Neuronal stem cell (in vitro differentiated cells): ENCODE results near the gene PNPLA2.

ENCODE experiments used
- DNase-seq: peaks from one replicate; pipeline ENCODE4 v3.0.0-alpha.2; 2013; ENCODE audit warnings: low spot score
- H2AFZ ChIP-seq: one replicate; pipeline ENCODE4 v1.6.1; 2013; ENCODE audit warnings: mild to moderate bottlenecking, low read length, inconsistent platforms
- H2AK5ac ChIP-seq: 2 replicates; pipeline ENCODE4 v1.6.1; 2013; ENCODE audit warnings: low read depth, mild to moderate bottlenecking, inconsistent platforms, low read length, moderate library complexity, mixed read lengths
- H2BK120ac ChIP-seq: 2 replicates; pipeline ENCODE4 v1.6.1; 2013; ENCODE audit warnings: low read depth, mild to moderate bottlenecking, inconsistent platforms, low read length, moderate library complexity, mixed read lengths
- H2BK12ac ChIP-seq: one replicate; pipeline ENCODE4 v1.6.1; 2013; ENCODE audit warnings: low read length, inconsistent platforms
- H2BK15ac ChIP-seq: 2 replicates; pipeline ENCODE4 v1.6.1; 2013; ENCODE audit warnings: mild to moderate bottlenecking, low read length, inconsistent platforms, mixed read lengths
- H2BK5ac ChIP-seq: one replicate; pipeline ENCODE4 v1.6.1; 2013; ENCODE audit warnings: inconsistent platforms, mild to moderate bottlenecking, low read length, moderate library complexity
- H3K14ac ChIP-seq: one replicate; pipeline ENCODE4 v1.6.1; 2013; ENCODE audit warnings: low read length, inconsistent platforms
- H3K18ac ChIP-seq: 2 replicates; pipeline ENCODE4 v1.6.1; 2013; ENCODE audit warnings: low read length, inconsistent platforms
- H3K23ac ChIP-seq: 2 replicates; pipeline ENCODE4 v1.6.1; 2013; ENCODE audit warnings: low read depth, mild to moderate bottlenecking, mixed read lengths, low read length, inconsistent platforms; ENCODE audit not compliant: poor library complexity
- H3K27ac ChIP-seq: replicated peaks from 3 replicates; pipeline ENCODE4 v1.5.1; 2013; ENCODE audit warnings: low read length, inconsistent platforms
- H3K27me3 ChIP-seq, 3 experiments: 2 replicates each; pipeline ENCODE4 v1.6.1; 2013; ENCODE audit warnings: low read length in 3 of 3, mild to moderate bottlenecking in 2 of 3, inconsistent platforms in 1 of 3, low read depth in 1 of 3, mixed read lengths in 1 of 3, moderate library complexity in 1 of 3; ENCODE audit not compliant: control insufficient read depth in 3 of 3, insufficient read depth in 3 of 3
- H3K36me3 ChIP-seq, 2 donors: replicated peaks in 1 of 2; 2 replicates each; pipeline ENCODE4 v1.6.1; 2013; ENCODE audit warnings: low read length in 2 of 2; ENCODE audit not compliant: control insufficient read depth in 2 of 2, insufficient read depth in 2 of 2
- H3K4ac ChIP-seq: 2 replicates; pipeline ENCODE4 v1.6.1; 2013; ENCODE audit warnings: inconsistent platforms, mild to moderate bottlenecking, low read length, moderate library complexity
- H3K4me1 ChIP-seq, 2 donors: 1 replicate in 1 of 2; 2 replicates in 1 of 2; pipeline ENCODE4 v1.6.1; 2013; ENCODE audit warnings: low read length in 2 of 2, low read depth in 1 of 2; ENCODE audit not compliant: control insufficient read depth in 2 of 2, insufficient read depth in 1 of 2
- H3K4me2 ChIP-seq: one replicate; pipeline ENCODE4 v1.6.1; 2013; ENCODE audit warnings: mild to moderate bottlenecking, low read length, inconsistent platforms; ENCODE audit not compliant: insufficient read depth, poor library complexity, severe bottlenecking
- H3K4me3 ChIP-seq, 2 donors: 2 replicates each; pipeline ENCODE4 v1.5.1; 2013; ENCODE audit warnings: low read length in 2 of 2, mild to moderate bottlenecking in 2 of 2, inconsistent platforms in 1 of 2, moderate library complexity in 1 of 2
- H3K79me1 ChIP-seq: one replicate; pipeline ENCODE4 v1.6.1; 2013; ENCODE audit warnings: low read depth, mild to moderate bottlenecking, inconsistent platforms, low read length, moderate library complexity
- H3K9ac ChIP-seq: one replicate; pipeline ENCODE4 v1.6.1; 2013; ENCODE audit warnings: mild to moderate bottlenecking, low read depth, low read length, inconsistent platforms; ENCODE audit not compliant: poor library complexity
- H3K9me3 ChIP-seq, 2 donors: replicated peaks in 1 of 2; 2 replicates each; pipeline versions ENCODE3 to v1.6.1; 2013; ENCODE audit warnings: low read length in 2 of 2, mild to moderate bottlenecking in 2 of 2, inconsistent platforms in 1 of 2, low read depth in 1 of 2, mixed read lengths in 1 of 2, moderate library complexity in 1 of 2; ENCODE audit not compliant: control insufficient read depth in 2 of 2, insufficient read depth in 1 of 2
- H4K8ac ChIP-seq: one replicate; pipeline ENCODE4 v1.6.1; 2013; ENCODE audit warnings: low read depth, mild to moderate bottlenecking, inconsistent platforms, low read length, moderate library complexity
- H4K91ac ChIP-seq: one replicate; pipeline ENCODE4 v1.6.1; 2013; ENCODE audit warnings: low read length, low read depth, mild to moderate bottlenecking, inconsistent platforms; ENCODE audit not compliant: poor library complexity
- WGBS, 2 donors: extraction: QIAGEN DNeasy Blood & Tissue Kit; methylation state at CpG; one replicate each; pipeline ENCODE4 v1.1.7; 2013; ENCODE audit warnings: missing lambda C conversion rate in 2 of 2, mixed read lengths in 1 of 2; ENCODE audit not compliant: insufficient read length in 2 of 2, insufficient replicate concordance in 1 of 2; ENCODE audit errors: extremely low coverage in 2 of 2; 5-methylcytosine and 5-hydroxymethylcytosine counted together

PNPLA2 gene

DNA sequence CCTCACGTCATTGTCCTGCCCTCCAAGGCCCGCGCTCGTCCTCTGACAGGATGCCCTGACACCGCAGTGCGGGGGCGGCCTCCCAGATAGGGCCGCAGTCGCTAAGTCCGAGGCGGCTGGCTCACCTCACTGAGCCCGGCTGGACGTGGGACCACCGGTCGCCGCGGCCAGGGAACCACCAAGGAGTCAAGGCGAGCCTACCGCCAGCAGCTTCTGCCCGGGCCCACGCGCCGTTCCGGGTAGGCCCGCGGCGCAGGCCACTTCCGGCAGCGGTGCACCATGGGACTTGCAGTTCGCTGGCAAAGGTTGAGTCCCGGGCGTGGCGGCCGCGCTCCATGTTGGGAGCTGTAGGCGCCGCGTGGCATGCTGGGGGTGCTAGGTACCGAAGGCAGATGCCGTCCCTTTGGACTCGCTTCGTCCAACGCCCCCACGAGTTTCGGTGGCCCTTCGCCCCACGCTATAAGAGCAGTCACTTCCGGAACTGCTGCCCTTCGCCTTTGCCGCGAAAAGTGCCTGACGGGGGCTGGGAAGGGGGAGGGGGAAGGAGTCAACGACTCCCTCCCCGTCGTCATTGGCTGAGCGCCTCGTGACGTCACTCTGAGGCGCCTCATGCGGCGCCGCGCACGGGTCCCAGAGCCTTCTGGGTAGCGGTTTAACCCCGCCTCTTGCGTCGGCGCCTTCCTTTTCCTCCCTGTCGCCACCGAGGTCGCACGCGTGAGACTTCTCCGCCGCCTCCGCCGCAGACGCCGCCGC, 9.3 kb upstream of the PNPLA2 start, which contains the start of gene RPLP2:
RPLP2 (plus strand) TSS at position 681 of the 753 bp plus-strand sequence. CDS start 268 bp downstream, outside the sequence.
- DNase-seq: peak; percentile 97
- H4K8ac ChIP-seq: no peak within 1 kb of the TSS
- peak within 1 kb of the TSS; percentile 90 for H3K14ac ChIP-seq
- H3K4me1 ChIP-seq: peaks cover 13 to 25% of the 10 kb centered on the region in 2 donors
- H3K36me3 ChIP-seq: peaks cover 29 to 33% of the 10 kb centered on the region in 2 donors
- no CpG with 5 or more reads among the region's 81 CpGs for WGBS, 2 donors
- peak within 1 kb of the TSS; percentile 74 for H4K91ac ChIP-seq
- H2BK12ac ChIP-seq: peak within 1 kb of the TSS; percentile 66
- no peaks in the 10 kb centered on the region for H3K9me3 ChIP-seq
- peak within 1 kb of the TSS; percentile 96 for H3K4me2 ChIP-seq
- peak within 1 kb of the TSS; percentile 19 for H2BK15ac ChIP-seq
- H2AK5ac ChIP-seq: peak within 1 kb of the TSS; percentile 95
- peak within 1 kb of the TSS; percentile 100 for H3K23ac ChIP-seq
- no peaks in the 10 kb centered on the region for H3K27me3 ChIP-seq
- H2BK5ac ChIP-seq: peak within 1 kb of the TSS; percentile 89
- peaks cover 19% of the 10 kb centered on the region for H3K79me1 ChIP-seq
- peak within 1 kb of the TSS; percentile 82 to 89 for H3K4me3 ChIP-seq
- peak within 1 kb of the TSS; percentile 99 for H3K18ac ChIP-seq
- no peak within 1 kb of the TSS for H3K4ac ChIP-seq
- H2AFZ ChIP-seq: peak within 1 kb of the TSS; percentile 99
- peak within 1 kb of the TSS; percentile 99 for H3K9ac ChIP-seq
- peak within 1 kb of the TSS; percentile 90 for H3K27ac ChIP-seq
- peak within 1 kb of the TSS; percentile 69 for H2BK120ac ChIP-seq

DNA sequence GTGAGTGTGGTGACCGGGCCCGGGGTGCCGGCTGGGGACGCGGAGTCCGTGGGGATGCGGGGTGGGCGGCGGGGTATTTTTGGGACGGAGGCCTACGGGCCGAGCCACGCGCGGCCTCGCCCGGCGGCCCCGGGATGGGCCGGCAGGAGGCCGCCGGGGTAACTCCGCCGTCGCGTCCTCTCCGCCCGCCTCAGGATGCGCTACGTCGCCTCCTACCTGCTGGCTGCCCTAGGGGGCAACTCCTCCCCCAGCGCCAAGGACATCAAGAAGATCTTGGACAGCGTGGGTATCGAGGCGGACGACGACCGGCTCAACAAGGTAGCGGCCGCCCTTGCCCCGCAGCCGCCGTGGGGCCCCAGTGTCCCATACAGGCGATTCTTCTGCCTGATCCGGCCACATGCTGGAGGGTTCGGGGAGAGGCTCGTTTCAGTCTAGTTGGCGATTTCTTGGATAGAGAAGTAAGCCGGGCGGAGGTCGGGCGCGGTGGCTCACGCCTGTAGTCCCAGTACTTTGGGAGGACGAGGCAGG, 8.6 kb upstream of the PNPLA2 start:
- H2AK5ac ChIP-seq: peak overlapping the region; percentile 95
- H3K4me3 ChIP-seq: peak overlapping the region; percentile 82 to 89
- H3K4ac ChIP-seq: no peak overlapping the region
- DNase-seq: no peak
- H2BK5ac ChIP-seq: no peak overlapping the region
- H3K36me3 ChIP-seq: peaks cover 29 to 36% of the 10 kb centered on the region in 2 donors
- H2BK120ac ChIP-seq: no peak overlapping the region
- H4K8ac ChIP-seq: no peak overlapping the region
- H3K27ac ChIP-seq: no peak overlapping the region
- peak overlapping the region; percentile 90 for H3K14ac ChIP-seq
- no peak overlapping the region for H4K91ac ChIP-seq
- H3K23ac ChIP-seq: peak overlapping the region; percentile 100
- peaks cover 19% of the 10 kb centered on the region for H3K79me1 ChIP-seq
- no peaks in the 10 kb centered on the region for H3K9me3 ChIP-seq
- WGBS, 2 donors: no CpG with 5 or more reads among the region's 55 CpGs
- peaks cover 10 to 22% of the 10 kb centered on the region in 2 donors for H3K4me1 ChIP-seq
- no peaks in the 10 kb centered on the region for H3K27me3 ChIP-seq
- no peak overlapping the region for H2BK12ac ChIP-seq
- H3K18ac ChIP-seq: peak overlapping the region; percentile 70
- peak overlapping the region; percentile 99 for H2AFZ ChIP-seq
- H3K4me2 ChIP-seq: peak overlapping the region; percentile 92
- no peak overlapping the region for H2BK15ac ChIP-seq
- peak overlapping the region; percentile 99 for H3K9ac ChIP-seq

DNA sequence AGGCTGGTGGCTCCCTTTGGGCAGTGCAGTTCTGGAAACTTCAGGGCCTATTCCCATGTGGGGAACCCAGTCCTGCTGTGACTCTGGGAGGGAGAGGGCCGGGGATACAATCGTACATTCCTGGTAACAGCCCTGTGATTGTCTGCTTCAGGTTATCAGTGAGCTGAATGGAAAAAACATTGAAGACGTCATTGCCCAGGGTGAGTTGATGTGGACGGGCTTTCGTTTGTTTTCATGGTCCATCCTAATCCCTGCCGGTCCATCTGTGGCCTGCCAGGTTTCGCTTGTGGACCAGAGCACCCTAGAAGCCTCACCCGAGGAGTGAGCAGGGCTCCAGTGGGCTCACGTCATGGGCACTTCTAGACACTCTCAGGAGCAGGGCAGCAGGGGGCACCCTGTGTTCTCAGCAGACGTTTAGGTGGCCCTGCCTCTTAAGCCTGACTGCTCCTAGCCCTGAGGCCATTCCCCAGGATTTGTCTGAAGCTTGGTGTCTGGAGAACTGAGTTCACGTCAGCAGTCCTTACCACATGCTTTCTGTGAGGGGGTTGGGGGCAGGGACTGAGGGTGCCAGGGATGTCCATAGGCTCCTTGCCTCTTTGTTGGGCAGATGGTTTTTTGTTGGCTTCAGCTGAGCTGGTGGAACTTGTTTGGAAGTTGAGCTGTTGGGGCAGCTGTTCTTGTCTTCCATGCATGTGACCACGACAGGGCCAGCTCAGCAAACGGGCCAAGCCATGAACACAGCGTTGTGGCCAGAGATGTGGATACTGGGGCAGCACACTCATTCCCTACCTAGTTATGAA, 7.1 kb upstream of the PNPLA2 start:
- H3K18ac ChIP-seq: no peak overlapping the region
- H3K9me3 ChIP-seq: peaks cover 0 to 2% of the 10 kb centered on the region in 2 donors
- H2AFZ ChIP-seq: no peak overlapping the region
- no peak overlapping the region for H3K9ac ChIP-seq
- H4K91ac ChIP-seq: no peak overlapping the region
- H3K4me1 ChIP-seq: peaks cover 8 to 18% of the 10 kb centered on the region in 2 donors
- no peak for DNase-seq
- H3K36me3 ChIP-seq: peaks cover 29 to 39% of the 10 kb centered on the region in 2 donors
- H3K79me1 ChIP-seq: peaks cover 19% of the 10 kb centered on the region
- H3K27ac ChIP-seq: no peak overlapping the region
- no peak overlapping the region for H3K4me2 ChIP-seq
- no peak overlapping the region for H3K4ac ChIP-seq
- no peak overlapping the region for H2BK120ac ChIP-seq
- H4K8ac ChIP-seq: no peak overlapping the region
- H2BK5ac ChIP-seq: no peak overlapping the region
- no peak overlapping the region for H2BK12ac ChIP-seq
- no peak overlapping the region for H2AK5ac ChIP-seq
- no peak overlapping the region for H2BK15ac ChIP-seq
- no peak overlapping the region for H3K23ac ChIP-seq
- peak overlapping the region in 1 of 2 donors; percentile 82 for H3K4me3 ChIP-seq
- no peak overlapping the region for H3K14ac ChIP-seq
- no CpG with 5 or more reads among the region's 14 CpGs for WGBS, 2 donors
- no peaks in the 10 kb centered on the region for H3K27me3 ChIP-seq
